ENCODE measurements around the gene RAD51B.

Gene RAD51B

DNA sequence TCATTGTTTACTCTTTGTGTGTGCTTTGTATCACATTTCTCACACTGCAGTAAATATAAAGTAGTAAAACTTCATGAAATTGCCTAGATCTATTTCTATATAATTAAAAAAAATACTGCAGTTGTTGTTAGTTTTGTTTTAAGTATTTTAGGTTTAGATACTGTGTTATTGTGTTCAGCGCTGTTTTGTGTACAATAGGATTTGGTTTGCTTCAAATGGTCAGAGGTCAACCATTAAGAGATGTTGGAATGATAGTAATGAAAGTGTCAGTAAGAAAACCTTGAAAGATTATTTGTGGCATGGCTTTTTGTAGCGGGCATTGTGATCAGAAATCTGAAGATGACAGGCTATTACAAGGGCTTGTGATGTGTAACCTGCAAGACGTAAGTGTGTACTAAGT, 67.9 kb downstream of the RAD51B start:
- DNase-seq: no peak
- no peak overlapping the region for H3K27ac ChIP-seq (ENCODE audit: low read depth, low read length)

GRCh38 chr14:67889455-67889854, 69.9 kb downstream of the RAD51B start:
- Histone ChIP-seq H3K27ac (ENCODE audit: low read depth, low read length) (no peak overlapping the region), H3K79me1 (ENCODE audit: low read length) (no peaks in the 10 kb centered on the region)

More for the DNA sequence above, 67.9 kb downstream of the RAD51B start:
- peaks cover under 1% of the 10 kb centered on the region for H3K4me1 ChIP-seq (ENCODE audit: control insufficient read depth, low read depth, low read length)
- H3K79me1 ChIP-seq (ENCODE audit: low read length): no peaks in the 10 kb centered on the region
- no peak overlapping the region for H3K4ac ChIP-seq (ENCODE audit: low read depth, low read length)
- no peak overlapping the region for H4K5ac ChIP-seq (ENCODE audit: low read length)
- no peak overlapping the region for H3K4me2 ChIP-seq (ENCODE audit: low read length)
- H4K8ac ChIP-seq (ENCODE audit: low read depth, low read length): no peak overlapping the region
- 100% methylated on average over 1 of the region's 3 CpGs for WGBS (ENCODE audit: extremely low coverage, insufficient coverage, low lambda C conversion rate)
- H3K9ac ChIP-seq (ENCODE audit: low read length): no peak overlapping the region
- no peak overlapping the region for H2BK15ac ChIP-seq (replicated peaks; ENCODE audit: low read depth)
- H3K18ac ChIP-seq (ENCODE audit: low read length): no peak overlapping the region
- no peak overlapping the region for H3K4me3 ChIP-seq (ENCODE audit: low read length)
- no peak overlapping the region for H3K56ac ChIP-seq (ENCODE audit: low read length)
- no peaks in the 10 kb centered on the region for H3K27me3 ChIP-seq (ENCODE audit: insufficient read depth, low read length, poor library complexity)
- H2BK5ac ChIP-seq (ENCODE audit: low read length): no peak overlapping the region
- no peaks in the 10 kb centered on the region for H3K79me2 ChIP-seq (ENCODE audit: control insufficient read depth, insufficient read depth, low read length)
- H3K23ac ChIP-seq (ENCODE audit: low read length): no peak overlapping the region
- no peaks in the 10 kb centered on the region for H3K36me3 ChIP-seq (ENCODE audit: control insufficient read depth, insufficient read depth, low read length)
- no peak overlapping the region for H2AK5ac ChIP-seq (ENCODE audit: low read length)
- no peak overlapping the region for H2BK120ac ChIP-seq (ENCODE audit: low read depth, low read length)

DNA sequence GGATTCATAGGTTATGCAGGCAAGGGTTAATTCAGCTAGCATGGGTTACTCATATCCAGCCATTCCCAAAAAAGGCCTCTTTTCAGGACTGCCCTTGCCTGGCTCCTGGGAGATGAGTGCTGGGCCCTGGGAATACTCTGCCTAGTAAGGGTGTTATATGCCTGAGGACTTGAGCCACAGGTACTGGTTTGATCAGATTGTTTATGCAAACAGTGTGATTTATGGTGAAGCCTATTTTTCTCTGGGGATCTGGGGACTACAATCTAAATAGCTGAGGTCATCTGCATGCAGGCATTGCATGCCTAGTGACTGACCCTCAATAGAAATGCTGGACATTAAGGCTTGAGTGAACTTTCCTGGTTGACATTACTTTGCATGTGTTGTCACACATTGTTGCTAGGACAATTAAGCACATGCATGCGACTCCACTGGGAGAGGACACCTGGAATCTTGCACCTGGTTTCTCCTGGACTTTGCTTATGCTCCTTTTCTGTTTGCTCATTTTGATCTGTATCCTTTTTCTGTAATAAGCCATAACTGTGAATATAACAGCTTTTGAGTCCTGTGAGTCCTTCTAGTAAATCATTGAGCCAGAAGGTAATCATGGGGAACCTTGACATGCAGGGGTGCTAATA, 73.0 kb downstream of the RAD51B start:
- H3K4me3 ChIP-seq (ENCODE audit: low read length): no peak overlapping the region

More at GRCh38 chr14:67889455-67889854, 69.9 kb downstream of the RAD51B start:
- H2AK5ac ChIP-seq (ENCODE audit: low read length): no peak overlapping the region
- H3K4me1 ChIP-seq (ENCODE audit: control insufficient read depth, low read depth, low read length): peaks cover 3% of the 10 kb centered on the region
- H3K4me2 ChIP-seq (ENCODE audit: low read length): no peak overlapping the region
- H3K18ac ChIP-seq (ENCODE audit: low read length): no peak overlapping the region
- no peak overlapping the region for H4K5ac ChIP-seq (ENCODE audit: low read length)
- no peak overlapping the region for H2BK15ac ChIP-seq (replicated peaks; ENCODE audit: low read depth)
- DNase-seq: no peak
- H3K4me3 ChIP-seq (ENCODE audit: low read length): no peak overlapping the region
- H3K79me2 ChIP-seq (ENCODE audit: control insufficient read depth, insufficient read depth, low read length): no peaks in the 10 kb centered on the region
- no peak overlapping the region for H3K4ac ChIP-seq (ENCODE audit: low read depth, low read length)
- H3K23ac ChIP-seq (ENCODE audit: low read length): no peak overlapping the region
- WGBS (ENCODE audit: extremely low coverage, insufficient coverage, low lambda C conversion rate): no CpG with 5 or more reads among the region's 4 CpGs
- no peaks in the 10 kb centered on the region for H3K36me3 ChIP-seq (ENCODE audit: control insufficient read depth, insufficient read depth, low read length)
- H3K56ac ChIP-seq (ENCODE audit: low read length): no peak overlapping the region
- H2BK120ac ChIP-seq (ENCODE audit: low read depth, low read length): no peak overlapping the region
- no peak overlapping the region for H4K8ac ChIP-seq (ENCODE audit: low read depth, low read length)
- no peak overlapping the region for H2BK5ac ChIP-seq (ENCODE audit: low read length)
- no peaks in the 10 kb centered on the region for H3K27me3 ChIP-seq (ENCODE audit: insufficient read depth, low read length, poor library complexity)
- no peak overlapping the region for H3K9ac ChIP-seq (ENCODE audit: low read length)

DNA sequence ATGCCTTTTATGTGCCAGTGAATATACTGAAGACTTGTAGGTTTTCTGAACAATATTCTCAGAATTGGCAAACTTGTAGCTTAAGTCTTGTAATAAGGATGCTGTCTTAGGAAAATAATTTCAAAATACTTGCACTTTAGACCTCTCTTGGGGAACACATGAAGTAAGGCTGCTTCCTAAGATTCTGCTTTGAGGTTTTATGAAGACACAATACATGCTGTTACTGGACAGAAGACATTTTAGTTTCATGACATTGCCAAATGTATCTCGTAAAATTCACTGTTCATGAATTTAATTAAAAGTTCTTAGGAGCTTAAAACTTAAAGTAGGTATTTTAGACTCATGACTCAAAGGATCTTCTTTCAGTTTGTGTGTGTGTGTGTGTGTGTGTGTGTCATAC, 80.7 kb downstream of the RAD51B start:
- Histone ChIP-seq H3K9ac (ENCODE audit: low read length) (no peak overlapping the region), H3K79me2 (ENCODE audit: control insufficient read depth, insufficient read depth, low read length) (no peaks in the 10 kb centered on the region), H3K18ac (ENCODE audit: low read length) (no peak overlapping the region), H2AK5ac (ENCODE audit: low read length) (no peak overlapping the region), H3K23ac (ENCODE audit: low read length) (no peak overlapping the region), H3K4me3 (ENCODE audit: low read length) (no peak overlapping the region), H4K8ac (ENCODE audit: low read depth, low read length) (no peak overlapping the region), H4K5ac (ENCODE audit: low read length) (no peak overlapping the region), H3K36me3 (ENCODE audit: control insufficient read depth, insufficient read depth, low read length) (no peaks in the 10 kb centered on the region), H3K4me1 (ENCODE audit: control insufficient read depth, low read depth, low read length) (no peaks in the 10 kb centered on the region), H2BK15ac (replicated peaks; ENCODE audit: low read depth) (no peak overlapping the region), H2BK5ac (ENCODE audit: low read length) (no peak overlapping the region), H3K4me2 (ENCODE audit: low read length) (no peak overlapping the region), H3K27ac (ENCODE audit: low read depth, low read length) (no peak overlapping the region), H3K56ac (ENCODE audit: low read length) (no peak overlapping the region), H3K79me1 (ENCODE audit: low read length) (no peaks in the 10 kb centered on the region), H3K27me3 (ENCODE audit: insufficient read depth, low read length, poor library complexity) (no peaks in the 10 kb centered on the region), H3K4ac (ENCODE audit: low read depth, low read length) (no peak overlapping the region), H2BK120ac (ENCODE audit: low read depth, low read length) (no peak overlapping the region)
- no CpG with 5 or more reads among the region's 1 CpG for WGBS (ENCODE audit: extremely low coverage, insufficient coverage, low lambda C conversion rate)
- DNase-seq: no peak

More for the DNA sequence above, 73.0 kb downstream of the RAD51B start:
- no peak overlapping the region for H3K23ac ChIP-seq (ENCODE audit: low read length)
- H3K4me2 ChIP-seq (ENCODE audit: low read length): no peak overlapping the region
- no peak overlapping the region for H2AK5ac ChIP-seq (ENCODE audit: low read length)
- no peaks in the 10 kb centered on the region for H3K27me3 ChIP-seq (ENCODE audit: insufficient read depth, low read length, poor library complexity)
- no peak overlapping the region for H3K56ac ChIP-seq (ENCODE audit: low read length)
- H3K4me1 ChIP-seq (ENCODE audit: control insufficient read depth, low read depth, low read length): peaks cover 3% of the 10 kb centered on the region
- H3K27ac ChIP-seq (ENCODE audit: low read depth, low read length): no peak overlapping the region
- no peaks in the 10 kb centered on the region for H3K79me2 ChIP-seq (ENCODE audit: control insufficient read depth, insufficient read depth, low read length)
- no peak overlapping the region for H2BK120ac ChIP-seq (ENCODE audit: low read depth, low read length)
- DNase-seq: peak; percentile 63
- H3K36me3 ChIP-seq (ENCODE audit: control insufficient read depth, insufficient read depth, low read length): no peaks in the 10 kb centered on the region
- no peaks in the 10 kb centered on the region for H3K79me1 ChIP-seq (ENCODE audit: low read length)
- H2BK15ac ChIP-seq (replicated peaks; ENCODE audit: low read depth): no peak overlapping the region
- WGBS (ENCODE audit: extremely low coverage, insufficient coverage, low lambda C conversion rate): no CpG with 5 or more reads among the region's 1 CpG
- no peak overlapping the region for H3K18ac ChIP-seq (ENCODE audit: low read length)
- no peak overlapping the region for H3K4ac ChIP-seq (ENCODE audit: low read depth, low read length)
- H3K9ac ChIP-seq (ENCODE audit: low read length): no peak overlapping the region
- no peak overlapping the region for H4K5ac ChIP-seq (ENCODE audit: low read length)
- no peak overlapping the region for H4K8ac ChIP-seq (ENCODE audit: low read depth, low read length)
- H2BK5ac ChIP-seq (ENCODE audit: low read length): no peak overlapping the region

- no peaks in the 10 kb centered on the region for H3K4me1 ChIP-seq (ENCODE audit: control insufficient read depth, low read depth, low read length)
- H3K4me2 ChIP-seq (ENCODE audit: low read length): no peak overlapping the region
- H3K27ac ChIP-seq (ENCODE audit: low read depth, low read length): no peak overlapping the region
- no peak overlapping the region for H2BK120ac ChIP-seq (ENCODE audit: low read depth, low read length)
- no peak overlapping the region for H3K23ac ChIP-seq (ENCODE audit: low read length)
- H4K8ac ChIP-seq (ENCODE audit: low read depth, low read length): no peak overlapping the region
- H3K79me1 ChIP-seq (ENCODE audit: low read length): no peaks in the 10 kb centered on the region
- H2BK5ac ChIP-seq (ENCODE audit: low read length): no peak overlapping the region
- no peaks in the 10 kb centered on the region for H3K27me3 ChIP-seq (ENCODE audit: insufficient read depth, low read length, poor library complexity)
- no peak overlapping the region for H4K5ac ChIP-seq (ENCODE audit: low read length)
- no peak overlapping the region for H3K18ac ChIP-seq (ENCODE audit: low read length)
- no peak overlapping the region for H2AK5ac ChIP-seq (ENCODE audit: low read length)
- H3K56ac ChIP-seq (ENCODE audit: low read length): no peak overlapping the region
- H2BK15ac ChIP-seq (replicated peaks; ENCODE audit: low read depth): no peak overlapping the region
- no peaks in the 10 kb centered on the region for H3K79me2 ChIP-seq (ENCODE audit: control insufficient read depth, insufficient read depth, low read length)
- no peak for DNase-seq
- H3K9ac ChIP-seq (ENCODE audit: low read length): no peak overlapping the region
- H3K36me3 ChIP-seq (ENCODE audit: control insufficient read depth, insufficient read depth, low read length): no peaks in the 10 kb centered on the region
- H3K4me3 ChIP-seq (ENCODE audit: low read length): no peak overlapping the region
- no peak overlapping the region for H3K4ac ChIP-seq (ENCODE audit: low read depth, low read length)
These were observed 88.6 kb downstream of the RAD51B start for GRCh38 chr14:67908052-67908754.

DNA sequence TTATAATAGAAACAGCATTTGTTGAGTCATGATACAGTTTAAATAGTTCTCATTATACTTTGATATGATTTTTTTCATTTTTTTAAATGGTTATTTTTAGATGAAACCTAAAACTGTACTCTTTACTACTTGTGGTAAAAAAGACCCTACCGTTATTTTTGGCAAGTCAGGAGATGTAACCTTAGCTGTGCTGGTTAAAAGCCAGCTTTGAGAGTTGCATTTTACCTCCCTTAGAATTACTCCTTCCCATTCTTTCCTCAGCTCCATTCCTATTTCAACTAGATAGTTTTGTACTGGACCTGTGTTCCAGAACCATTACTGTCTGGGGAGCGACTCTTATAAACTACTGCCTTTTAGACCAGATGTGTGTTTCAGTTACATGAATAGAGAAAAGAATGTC, 92.0 kb downstream of the RAD51B start:
- H3K79me1 ChIP-seq (ENCODE audit: low read length): no peaks in the 10 kb centered on the region
- WGBS (ENCODE audit: extremely low coverage, insufficient coverage, low lambda C conversion rate): no CpG with 5 or more reads among the region's 2 CpGs
- H2AK5ac ChIP-seq (ENCODE audit: low read length): no peak overlapping the region
- H4K5ac ChIP-seq (ENCODE audit: low read length): no peak overlapping the region
- no peak overlapping the region for H4K8ac ChIP-seq (ENCODE audit: low read depth, low read length)
- H3K27ac ChIP-seq (ENCODE audit: low read depth, low read length): no peak overlapping the region
- H3K56ac ChIP-seq (ENCODE audit: low read length): no peak overlapping the region
- no peak overlapping the region for H2BK15ac ChIP-seq (replicated peaks; ENCODE audit: low read depth)
- no peak for DNase-seq
- no peak overlapping the region for H3K9ac ChIP-seq (ENCODE audit: low read length)
- H3K4me1 ChIP-seq (ENCODE audit: control insufficient read depth, low read depth, low read length): no peaks in the 10 kb centered on the region
- no peak overlapping the region for H2BK120ac ChIP-seq (ENCODE audit: low read depth, low read length)
- H3K4me2 ChIP-seq (ENCODE audit: low read length): no peak overlapping the region
- H3K4me3 ChIP-seq (ENCODE audit: low read length): no peak overlapping the region
- no peaks in the 10 kb centered on the region for H3K27me3 ChIP-seq (ENCODE audit: insufficient read depth, low read length, poor library complexity)
- H3K23ac ChIP-seq (ENCODE audit: low read length): no peak overlapping the region
- no peak overlapping the region for H3K18ac ChIP-seq (ENCODE audit: low read length)
- no peak overlapping the region for H2BK5ac ChIP-seq (ENCODE audit: low read length)
- H3K36me3 ChIP-seq (ENCODE audit: control insufficient read depth, insufficient read depth, low read length): no peaks in the 10 kb centered on the region
- no peaks in the 10 kb centered on the region for H3K79me2 ChIP-seq (ENCODE audit: control insufficient read depth, insufficient read depth, low read length)
- H3K4ac ChIP-seq (ENCODE audit: low read depth, low read length): no peak overlapping the region
